ENCODE results near the gene CDK10. TPM values are rescaled to one million over a fixed set of nuclear protein-coding genes. Genes with fewer than 3 reads are reported as not detected.
A peak's percentile ranks its signal among the peaks of the same experiment; 100 is the strongest.

Gene CDK10
- total and polyA plus RNA-seq, 9 of the 15 experiments (the other 6 are each of a cell fraction or from before 2014, with no cell fraction given): 2.0 to 85.1 (median 40.1) TPM

GRCh38 chr16:89701425-89702406, 15.2 kb downstream of the CDK10 start, which contains the start of gene SPATA2L (continued):
- TF ChIP-seq HMGN3 (IDR thresholded peaks at IDR 0.05; ENCODE audit: borderline replicate concordance, extremely low read depth, insufficient read length, low read depth, low read length): peak; percentile 17
- 0 out of 2 replicates have a peak, but pooled peaks have one; percentile 15 for TF ChIP-seq SOX6 (IDR thresholded peaks at IDR 0.05)
- no peak for TF ChIP-seq GABPB2 (CRISPR knock-in tag; conservative IDR thresholded peaks at IDR 0.05)
- peak; percentile 42 for TF ChIP-seq TBP (optimal IDR thresholded peaks at IDR 0.05; ENCODE audit: low read depth, low read length)
- TF ChIP-seq ASH1L (IDR thresholded peaks at IDR 0.05; ENCODE audit: borderline replicate concordance, low read depth, partially characterized antibody): no peak
- TF ChIP-seq BCLAF1 (IDR thresholded peaks at IDR 0.05; ENCODE audit: borderline replicate concordance in 1 of 2, control insufficient read depth in 1 of 2, low read depth in 2 of 2, low read length in 1 of 2): no peak
- no peak for TF ChIP-seq ZFPM2 (CRISPR knock-in tag; IDR thresholded peaks at IDR 0.05)
- no peak for TF ChIP-seq MIER1 (IDR thresholded peaks at IDR 0.05; ENCODE audit: low read depth)
- peak; percentile 66 for TF ChIP-seq TAF1 (IDR thresholded peaks at IDR 0.05; ENCODE audit: control insufficient read depth, extremely low read depth, insufficient read depth, low read length, severe bottlenecking)
- TF ChIP-seq CREB5 (CRISPR knock-in tag; IDR thresholded peaks at IDR 0.05): no peak
- peak; percentile 40; the same call in 1 of the 2 replicates for TF ChIP-seq NR2C2 (CRISPR knock-in tag; IDR thresholded peaks at IDR 0.05)
- no peak for TF ChIP-seq NR2C2 (tag; IDR thresholded peaks at IDR 0.05)
- peak; percentile 44 for TF ChIP-seq POLR2B (IDR thresholded peaks at IDR 0.05; ENCODE audit: low read depth, partially characterized antibody)
- TF ChIP-seq VEZF1 (CRISPR knock-in tag; IDR thresholded peaks at IDR 0.05): peak; percentile 69
- no peak for TF ChIP-seq SRSF1 (IDR thresholded peaks at IDR 0.05; ENCODE audit: low read depth, low read length)
- TF ChIP-seq LARP7 (IDR thresholded peaks at IDR 0.05): no peak
- peak; percentile 62 for TF ChIP-seq GABPB1 (CRISPR knock-in tag; IDR thresholded peaks at IDR 0.05)
- TF ChIP-seq PRPF4 (IDR thresholded peaks at IDR 0.05; ENCODE audit: insufficient read depth, low read depth, low read length, poor library complexity, severe bottlenecking): no peak
